ENCODE results near the gene TBC1D22A.

The TBC1D22A gene

GRCh38 chr22:47204002-47204979 lies 441.8 kb downstream of the TBC1D22A start:
- no peak for DNase-seq (ENCODE audit: insufficient read length, low spot score)
- TF ChIP-seq POLR2A (IDR thresholded peaks at IDR 0.05; ENCODE audit: low read depth, low read length) = no peak
- FAIRE-seq = no peak

- FAIRE-seq = no peak
- TF ChIP-seq POLR2A (IDR thresholded peaks at IDR 0.05; ENCODE audit: low read depth, low read length) = no peak
- DNase-seq (ENCODE audit: insufficient read length, low spot score) = no peak
Observed at GRCh38 chr22:47205081-47205491, 442.6 kb downstream of the TBC1D22A start.

- DNase-seq (ENCODE audit: insufficient read length, low spot score) (no peak), FAIRE-seq (no peak)
- no peak for TF ChIP-seq POLR2A (IDR thresholded peaks at IDR 0.05; ENCODE audit: low read depth, low read length)
Observed at GRCh38 chr22:47205554-47205953, 443.1 kb downstream of the TBC1D22A start.

GRCh38 chr22:47206164-47206563 lies 443.7 kb downstream of the TBC1D22A start:
- FAIRE-seq (no peak), DNase-seq (ENCODE audit: insufficient read length, low spot score) (no peak)
- TF ChIP-seq POLR2A (IDR thresholded peaks at IDR 0.05; ENCODE audit: low read depth, low read length) = no peak

GRCh38 chr22:47206666-47207218 lies 444.3 kb downstream of the TBC1D22A start:
- FAIRE-seq = no peak

GRCh38 chr22:47207387-47207786 lies 444.9 kb downstream of the TBC1D22A start:
- DNase-seq (ENCODE audit: insufficient read length, low spot score) (no peak), FAIRE-seq (no peak)
- TF ChIP-seq POLR2A (IDR thresholded peaks at IDR 0.05; ENCODE audit: low read depth, low read length) = no peak

More at GRCh38 chr22:47206666-47207218, 444.3 kb downstream of the TBC1D22A start:
- no peak for TF ChIP-seq POLR2A (IDR thresholded peaks at IDR 0.05; ENCODE audit: low read depth, low read length)
- DNase-seq (ENCODE audit: insufficient read length, low spot score) = no peak

GRCh38 chr22:47207846-47208554 lies 445.6 kb downstream of the TBC1D22A start:
- DNase-seq (ENCODE audit: insufficient read length, low spot score) (no peak), FAIRE-seq (no peak)
- no peak for TF ChIP-seq POLR2A (IDR thresholded peaks at IDR 0.05; ENCODE audit: low read depth, low read length)

- FAIRE-seq = no peak
- no peak for TF ChIP-seq POLR2A (IDR thresholded peaks at IDR 0.05; ENCODE audit: low read depth, low read length)
- no peak for DNase-seq (ENCODE audit: insufficient read length, low spot score)
Observed at GRCh38 chr22:47208630-47209029, 446.2 kb downstream of the TBC1D22A start.

GRCh38 chr22:47209040-47209514 lies 446.6 kb downstream of the TBC1D22A start:
- DNase-seq (ENCODE audit: insufficient read length, low spot score) (no peak), FAIRE-seq (no peak)
- no peak for TF ChIP-seq POLR2A (IDR thresholded peaks at IDR 0.05; ENCODE audit: low read depth, low read length)

GRCh38 chr22:47209547-47210023 lies 447.1 kb downstream of the TBC1D22A start:
- FAIRE-seq (no peak), DNase-seq (ENCODE audit: insufficient read length, low spot score) (no peak)
- no peak for TF ChIP-seq POLR2A (IDR thresholded peaks at IDR 0.05; ENCODE audit: low read depth, low read length)

GRCh38 chr22:47210112-47210657 lies 447.7 kb downstream of the TBC1D22A start:
- FAIRE-seq (no peak), DNase-seq (ENCODE audit: insufficient read length, low spot score) (no peak)
- TF ChIP-seq POLR2A (IDR thresholded peaks at IDR 0.05; ENCODE audit: low read depth, low read length) = no peak

- FAIRE-seq (no peak), DNase-seq (ENCODE audit: insufficient read length, low spot score) (no peak)
Observed at GRCh38 chr22:47210686-47211085, 448.2 kb downstream of the TBC1D22A start.

GRCh38 chr22:47213571-47214230 lies 451.3 kb downstream of the TBC1D22A start:
- no peak for TF ChIP-seq POLR2A (IDR thresholded peaks at IDR 0.05; ENCODE audit: low read depth, low read length)
- FAIRE-seq (no peak), DNase-seq (ENCODE audit: insufficient read length, low spot score) (peak; percentile 30)

More at GRCh38 chr22:47210686-47211085, 448.2 kb downstream of the TBC1D22A start:
- no peak for TF ChIP-seq POLR2A (IDR thresholded peaks at IDR 0.05; ENCODE audit: low read depth, low read length)

All from H54 (cell line).